CD4-positive, alpha-beta T cell treated with Interleukin-1 beta for 1 hour (primary cell): Measurements from ENCODE around the gene SMYD2.
"Not testable (repeated sequence)": the region's sequence is repeated elsewhere in the genome, so short reads cannot be mapped to it uniquely, and the experiment has no call there.

Experiments
- DNase-seq, 2 donors: peaks; one replicate each; pipeline ENCODE4 v3.0.0-alpha.2; 2020 to 2022

SMYD2 gene

GRCh38 chr1:214271995-214272731 is 8.8 kb upstream of the SMYD2 start:
- DNase-seq, result no peak

GRCh38 chr1:214272964-214273533 is 7.9 kb upstream of the SMYD2 start:
- no peak for DNase-seq

- not testable (repeated sequence) for DNase-seq
Observed at GRCh38 chr1:214275700-214276099, 5.3 kb upstream of the SMYD2 start.

- no peak for DNase-seq
Observed at GRCh38 chr1:214276786-214277185, 4.2 kb upstream of the SMYD2 start.

GRCh38 chr1:214277704-214278635 is 3.0 kb upstream of the SMYD2 start:
- DNase-seq, result no peak

GRCh38 chr1:214280386-214281020 is 456 bp upstream of the SMYD2 start:
- no peak for DNase-seq

- no peak for DNase-seq
Observed at GRCh38 chr1:214281720-214282629, 1.0 kb downstream of the SMYD2 start.

- DNase-seq, result no peak
Observed at GRCh38 chr1:214282630-214283242, 1.8 kb downstream of the SMYD2 start.

- DNase-seq, result no peak
Observed at GRCh38 chr1:214285610-214286440, 4.9 kb downstream of the SMYD2 start.

GRCh38 chr1:214287884-214288283 is 6.9 kb downstream of the SMYD2 start:
- no peak for DNase-seq

GRCh38 chr1:214289574-214290272 is 8.8 kb downstream of the SMYD2 start:
- DNase-seq, result no peak

GRCh38 chr1:214290424-214291037 is 9.6 kb downstream of the SMYD2 start:
- DNase-seq, result no peak

GRCh38 chr1:214292322-214292721 is 11.4 kb downstream of the SMYD2 start:
- no peak for DNase-seq

GRCh38 chr1:214295934-214296333 is 15.0 kb downstream of the SMYD2 start:
- DNase-seq, result no peak

GRCh38 chr1:214296860-214297745 is 16.1 kb downstream of the SMYD2 start:
- no peak for DNase-seq

- DNase-seq, result no peak
Observed at GRCh38 chr1:214300149-214300780, 19.3 kb downstream of the SMYD2 start.

- no peak for DNase-seq
Observed at GRCh38 chr1:214301526-214301925, 20.6 kb downstream of the SMYD2 start.
